ENCODE data around the gene PSMD7. TPM values are rescaled to one million over a fixed set of nuclear protein-coding genes. Genes with fewer than 3 reads are reported as not detected.

The PSMD7 gene
- total and polyA plus RNA-seq, 2 of the 13 experiments (the other 11 are each of a cell fraction or from before 2014, with no cell fraction given) = 105 to 224 TPM

- peaks cover 7 to 25% of the 10 kb centered on the region in 2 experiments for H3K36me3 ChIP-seq (replicated peaks in 1 of 2; ENCODE audit: control insufficient read depth in 1 of 2, insufficient read depth in 2 of 2, low read length in 2 of 2)
- ATAC-seq (peak; percentile 65), DNase-seq (ENCODE audit: low spot score) (peak; percentile 62), FAIRE-seq (peak; percentile 83)
- ChIA-PET POLR2A (interaction anchor here (1.0 kb wide), 1 partner anchor 13 kb away, joined by 4 read pairs; no protein-coding TSS in a partner anchor), CTCF (ENCODE audit: low intra/inter-chr PET ratio, low total read pairs) (interaction anchor here (1.2 to 2.2 kb wide), 2 partner anchors 120 to 313 kb away, joined by 7 to 10 read pairs; no protein-coding TSS in a partner anchor)
- H3K27me3 ChIP-seq (ENCODE audit: control insufficient read depth in 1 of 2, insufficient read depth in 2 of 2, low read length in 2 of 2) = no peaks in the 10 kb centered on the region
- in situ Hi-C loops (cut with HindIII; ENCODE audit: extremely low pct_ligation_motif_present, low pct_unique_long_range_greater_than_20kb) = loop anchor here (5.0 to 10.0 kb wide), 2 partner anchors 122 to 315 kb away; no protein-coding TSS in a partner anchor
- no peaks in the 10 kb centered on the region for H4K20me1 ChIP-seq (ENCODE audit: insufficient read depth, low read length)
- H3K79me2 ChIP-seq (ENCODE audit: insufficient read depth, low read length) = no peaks in the 10 kb centered on the region
- intact Hi-C loops (cut with micrococcal nuclease; ENCODE audit: unreplicated experiment) = loop anchor here (1.0 kb wide), 1 partner anchor 120 kb away; no protein-coding TSS in a partner anchor
- BruUV-seq (replicated peaks) = no TSS peak
- H3K4me2 ChIP-seq (ENCODE audit: low read depth, low read length) = no peak overlapping the region
- H3K27ac ChIP-seq (ENCODE audit: extremely low read length, insufficient read depth, low read length) = no peak overlapping the region
- 69% methylated on average over 15 of the region's 15 CpGs for WGBS (ENCODE audit: low lambda C conversion rate)
- no peaks in the 10 kb centered on the region for H3K9me3 ChIP-seq (ENCODE audit: low read length)
- no peak overlapping the region for H3K4me3 ChIP-seq (replicated peaks in 1 of 3; ENCODE audit: insufficient read depth in 1 of 3, low read depth in 2 of 3, low read length in 3 of 3)
- no peak overlapping the region for H3K9ac ChIP-seq (ENCODE audit: insufficient read depth, low read depth, low read length)
- H3K4me1 ChIP-seq (ENCODE audit: insufficient read depth, low read length) = no peaks in the 10 kb centered on the region
- no peak overlapping the region for H2AFZ ChIP-seq (ENCODE audit: low read length)
- TF ChIP-seq ZNF10 (CRISPR knock-in tag; IDR thresholded peaks at IDR 0.05; ENCODE audit: borderline replicate concordance, low read depth) (no peak), MEIS2 (CRISPR knock-in tag; IDR thresholded peaks at IDR 0.05) (no peak), ZNF770 (CRISPR knock-in tag; IDR thresholded peaks at IDR 0.05) (peak; percentile 28; the same call in 1 of the 2 replicates), HMGXB4 (CRISPR knock-in tag; IDR thresholded peaks at IDR 0.05; ENCODE audit: borderline replicate concordance in 1 of 2, low read depth in 1 of 2) (peak in 1 of 2 experiments; percentile 44; a peak in 1 of 4 replicates), KLF16 (CRISPR knock-in tag; IDR thresholded peaks at IDR 0.05) (0 out of 4 replicates have a peak, but pooled peaks of 1 of the 2 experiments have one; percentile 38), BHLHE40 (IDR thresholded peaks at IDR 0.05; ENCODE audit: low read length) (peak; percentile 24; the same call in 1 of the 2 replicates), MTA3 (CRISPR knock-in tag; IDR thresholded peaks at IDR 0.05) (no peak), GZF1 (CRISPR knock-in tag; IDR thresholded peaks at IDR 0.05) (no peak), SMC3 (IDR thresholded peaks at IDR 0.05; ENCODE audit: low read length) (peak; percentile 77), REL (CRISPR knock-in tag; conservative IDR thresholded peaks at IDR 0.05) (no peak), RAD21 (CRISPR knock-in tag; IDR thresholded peaks at IDR 0.05) (peak; percentile 68), MED1 (CRISPR knock-in tag; IDR thresholded peaks at IDR 0.05) (no peak), ZFP62 (CRISPR knock-in tag; IDR thresholded peaks at IDR 0.05) (no peak), ZNF335 (CRISPR knock-in tag; IDR thresholded peaks at IDR 0.05) (no peak), YEATS4 (CRISPR knock-in tag; IDR thresholded peaks at IDR 0.05; ENCODE audit: borderline replicate concordance) (0 out of 2 replicates have a peak, but pooled peaks have one; percentile 30), MAF1 (CRISPR knock-in tag; IDR thresholded peaks at IDR 0.05; ENCODE audit: borderline replicate concordance) (no peak), ZNF800 (CRISPR knock-in tag; IDR thresholded peaks at IDR 0.05) (0 out of 2 replicates have a peak, but pooled peaks have one; percentile 18), ARNT (IDR thresholded peaks at IDR 0.05) (no peak)
Observed at GRCh38 chr16:74309789-74310781, 13.5 kb downstream of the PSMD7 start.

All from HepG2 (cell line).